H9 (cell line): ENCODE data around the gene DPH6. TPM values are rescaled to one million over a fixed set of nuclear protein-coding genes. Genes with fewer than 3 reads are reported as not detected.

Experiments used
- DNase-seq: peaks from one replicate; pipeline ENCODE4 v3.0.0-alpha.2; 2017
- H2AFZ ChIP-seq: one replicate; pipeline ENCODE4 v1.6.1; 2013; ENCODE audit warnings: mild to moderate bottlenecking, low read length, control low read depth, moderate library complexity
- H2AK5ac ChIP-seq: 2 replicates; pipeline ENCODE4 v1.6.1; 2013; ENCODE audit warnings: low read length, control low read depth, mixed read lengths; ENCODE audit not compliant: insufficient read length
- H2BK120ac ChIP-seq: one replicate; pipeline ENCODE4 v1.6.1; 2013; ENCODE audit warnings: low read depth, mild to moderate bottlenecking, low read length, control low read depth, inconsistent platforms; ENCODE audit not compliant: poor library complexity, severe bottlenecking
- H2BK12ac ChIP-seq: 2 replicates; pipeline ENCODE4 v1.6.1; 2013; ENCODE audit warnings: low read length, control low read depth, mixed read lengths, low read depth; ENCODE audit not compliant: insufficient read length
- H2BK15ac ChIP-seq: 2 replicates; pipeline ENCODE4 v1.6.1; 2013; ENCODE audit warnings: low read depth, low read length, control low read depth
- H2BK20ac ChIP-seq: one replicate; pipeline ENCODE4 v1.6.1; 2013; ENCODE audit warnings: low read depth, mild to moderate bottlenecking, low read length, control low read depth, inconsistent platforms; ENCODE audit not compliant: poor library complexity, severe bottlenecking
- H2BK5ac ChIP-seq: 2 replicates; pipeline ENCODE4 v1.6.1; 2013; ENCODE audit warnings: low read length, control low read depth, mixed read lengths; ENCODE audit not compliant: insufficient read length
- H3K14ac ChIP-seq: 2 replicates; pipeline ENCODE4 v1.6.1; 2013; ENCODE audit warnings: low read length, control low read depth; ENCODE audit not compliant: insufficient read depth
- H3K18ac ChIP-seq: 2 replicates; pipeline ENCODE4 v1.6.1; 2013; ENCODE audit warnings: low read depth, mild to moderate bottlenecking, mixed read lengths, low read length, control low read depth; ENCODE audit not compliant: insufficient read length
- H3K23ac ChIP-seq: 2 replicates; pipeline ENCODE4 v1.6.1; 2013; ENCODE audit warnings: low read length, control low read depth, mixed read lengths, low read depth; ENCODE audit not compliant: insufficient read length
- H3K23me2 ChIP-seq: 2 replicates; pipeline ENCODE4 v1.6.1; 2013; ENCODE audit warnings: low read depth, mild to moderate bottlenecking, mixed read lengths, low read length, control low read depth; ENCODE audit not compliant: insufficient read length, poor library complexity, severe bottlenecking
- H3K27ac ChIP-seq: 2 replicates; pipeline ENCODE4 v1.5.1; 2013; ENCODE audit warnings: low read length, control low read depth, mixed read lengths, low read depth; ENCODE audit not compliant: insufficient read length
- H3K27me3 ChIP-seq: 2 replicates; pipeline ENCODE4 v1.6.1; 2013; ENCODE audit warnings: low read length, control low read depth, inconsistent platforms; ENCODE audit not compliant: insufficient read depth
- H3K4ac ChIP-seq: 2 replicates; pipeline ENCODE4 v1.6.1; 2013; ENCODE audit warnings: low read depth, mild to moderate bottlenecking, control low read depth, inconsistent platforms, low read length, moderate library complexity
- H3K4me1 ChIP-seq: 2 replicates; pipeline ENCODE4 v1.6.1; 2013; ENCODE audit warnings: low read length, control low read depth, inconsistent platforms; ENCODE audit not compliant: insufficient read depth
- H3K4me2 ChIP-seq: 2 replicates; pipeline ENCODE4 v1.6.1; 2013; ENCODE audit warnings: low read length, control low read depth, mixed read lengths; ENCODE audit not compliant: insufficient read length, insufficient read depth
- H3K56ac ChIP-seq: 2 replicates; pipeline ENCODE4 v1.6.1; 2013; ENCODE audit warnings: low read depth, mild to moderate bottlenecking, mixed read lengths, low read length, control low read depth; ENCODE audit not compliant: insufficient read length
- H3K79me1 ChIP-seq: 2 replicates; pipeline ENCODE4 v1.6.1; 2013; ENCODE audit warnings: low read depth, mild to moderate bottlenecking, moderate library complexity, low read length, control low read depth, inconsistent platforms; ENCODE audit not compliant: insufficient read depth, poor library complexity, severe bottlenecking
- H3K79me2 ChIP-seq: 2 replicates; pipeline ENCODE4 v1.6.1; 2013; ENCODE audit warnings: low read length, control low read depth, inconsistent platforms; ENCODE audit not compliant: insufficient read depth
- H3K9ac ChIP-seq: 2 replicates; pipeline ENCODE4 v1.6.1; 2013; ENCODE audit warnings: low read length, control low read depth, mixed read lengths; ENCODE audit not compliant: insufficient read length; ENCODE audit errors: extremely low read depth
- H3K9me3 ChIP-seq: one replicate; pipeline ENCODE4 v1.6.1; 2013; ENCODE audit warnings: low read depth, low read length, inconsistent platforms; ENCODE audit not compliant: control insufficient read depth
- H3T11ph ChIP-seq: one replicate; pipeline ENCODE4 v1.6.1; 2013; ENCODE audit warnings: mild to moderate bottlenecking, low read length, control low read depth, inconsistent platforms
- H4K20me1 ChIP-seq: one replicate; pipeline ENCODE4 v1.6.1; 2013; ENCODE audit not compliant: control insufficient read depth, insufficient read length, insufficient read depth
- H4K5ac ChIP-seq: 2 replicates; pipeline ENCODE4 v1.6.1; 2013; ENCODE audit warnings: low read depth, mild to moderate bottlenecking, mixed read lengths, low read length, control low read depth; ENCODE audit not compliant: insufficient read length
- H4K8ac ChIP-seq: replicated peaks from 2 replicates; pipeline ENCODE4 v1.6.1; 2013; ENCODE audit warnings: low read length, control low read depth, mixed read lengths, low read depth; ENCODE audit not compliant: insufficient read length
- H4K91ac ChIP-seq: 2 replicates; pipeline ENCODE4 v1.6.1; 2013; ENCODE audit warnings: low read depth, mild to moderate bottlenecking, moderate library complexity, mixed read lengths, low read length, control low read depth; ENCODE audit not compliant: insufficient read length
- H3K27ac Mint-ChIP-seq, 3 experiments: 2 replicates in 2 of 3; 3 replicates in 1 of 3; pipeline ENCODE4 v1.8.0; 2020 to 2021; ENCODE audit warnings: mixed read lengths in 3 of 3, mild to moderate bottlenecking in 1 of 3, moderate library complexity in 1 of 3
- H3K27me3 Mint-ChIP-seq: 2 replicates; pipeline ENCODE4 v1.8.0; 2021; ENCODE audit warnings: low read depth, mild to moderate bottlenecking, moderate library complexity, mixed read lengths
- H3K36me3 Mint-ChIP-seq, 3 experiments: 2 replicates in 2 of 3; 3 replicates in 1 of 3; pipeline ENCODE4 v1.8.0; 2020 to 2021; ENCODE audit warnings: low read depth in 3 of 3, mixed read lengths in 3 of 3; ENCODE audit not compliant: insufficient read depth in 1 of 3
- H3K4me1 Mint-ChIP-seq, 2 experiments: 2 replicates each; pipeline ENCODE4 v1.8.0; 2020; ENCODE audit warnings: mixed read lengths in 2 of 2
- H3K4me3 Mint-ChIP-seq, 2 experiments: 2 replicates in 1 of 2; 3 replicates in 1 of 2; pipeline ENCODE4 v1.8.0; 2020 to 2021; ENCODE audit warnings: mild to moderate bottlenecking in 2 of 2, mixed read lengths in 2 of 2, moderate library complexity in 1 of 2
- H3K9me3 Mint-ChIP-seq, 2 experiments: 2 replicates in 1 of 2; 3 replicates in 1 of 2; pipeline ENCODE4 v1.8.0; 2020; ENCODE audit warnings: mild to moderate bottlenecking in 2 of 2, mixed read lengths in 2 of 2, moderate library complexity in 1 of 2
- total RNA-seq: library from RNA; stranded (reverse); gene quantifications from 2 replicates; pipeline ENCODE4 v1.2.1, GENCODE V29; 2021
- TF ChIP-seq, protein P1 (sequence below): fragments of 200-600 bp; sonication (generic); conservative IDR thresholded peaks from 3 replicates; pipeline ENCODE4 v1.8.0; 2021; ENCODE audit warnings: antibody characterized with exemption, mild to moderate bottlenecking

The DPH6 gene
- total RNA-seq, 1 experiment from 2014 or later, result 42.0 TPM

DNA sequence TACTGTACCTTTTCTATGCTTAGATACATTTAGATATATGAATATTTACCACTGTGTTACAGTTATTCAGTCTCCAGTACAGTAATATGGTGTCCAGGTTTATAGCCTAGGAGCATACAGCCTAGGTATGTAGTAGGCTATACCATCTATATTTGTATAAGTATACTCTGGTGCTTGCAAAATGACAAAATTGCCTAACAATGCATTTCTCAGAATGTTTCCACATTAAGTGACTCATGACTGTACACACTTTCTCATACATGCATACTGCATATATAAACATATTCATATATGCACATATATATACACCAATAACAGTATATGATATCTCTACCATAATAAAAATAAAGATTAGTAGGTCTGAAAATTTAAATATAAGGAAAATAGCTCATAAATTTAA is 169.3 kb downstream of the DPH6 start:
- Mint-ChIP-seq H3K4me3 (no peak overlapping the region), H3K36me3 (peaks cover 5 to 14% (median 11%) of the 10 kb centered on the region in 3 experiments; a peak in 6 of 7 replicates)
- no peaks in the 10 kb centered on the region; the same call in 1 of the 2 replicates for H3K4me1 ChIP-seq

More for the DNA sequence above, 169.3 kb downstream of the DPH6 start:
- Histone ChIP-seq H3K79me1 (no peaks in the 10 kb centered on the region), H3K27me3 (no peaks in the 10 kb centered on the region), H3K14ac (no peak overlapping the region), H4K8ac (no peak overlapping the region), H4K5ac (no peak overlapping the region), H3K9ac (no peak overlapping the region), H3K4ac (no peak overlapping the region), H3K4me2 (no peak overlapping the region), H3K27ac (no peak overlapping the region), H3K23ac (no peak overlapping the region), H3K9me3 (no peaks in the 10 kb centered on the region), H3K23me2 (no peaks in the 10 kb centered on the region), H2AK5ac (no peak overlapping the region), H3K79me2 (no peaks in the 10 kb centered on the region), H3K18ac (no peak overlapping the region), H4K20me1 (no peaks in the 10 kb centered on the region), H2BK120ac (no peak overlapping the region), H2BK5ac (no peak overlapping the region), H2BK20ac (no peak overlapping the region), H3K56ac (no peak overlapping the region), H2AFZ (no peak overlapping the region), H2BK12ac (no peak overlapping the region), H3T11ph (no peak overlapping the region), H4K91ac (no peak overlapping the region), H2BK15ac (no peak overlapping the region)
- TF ChIP-seq, protein P1, sequence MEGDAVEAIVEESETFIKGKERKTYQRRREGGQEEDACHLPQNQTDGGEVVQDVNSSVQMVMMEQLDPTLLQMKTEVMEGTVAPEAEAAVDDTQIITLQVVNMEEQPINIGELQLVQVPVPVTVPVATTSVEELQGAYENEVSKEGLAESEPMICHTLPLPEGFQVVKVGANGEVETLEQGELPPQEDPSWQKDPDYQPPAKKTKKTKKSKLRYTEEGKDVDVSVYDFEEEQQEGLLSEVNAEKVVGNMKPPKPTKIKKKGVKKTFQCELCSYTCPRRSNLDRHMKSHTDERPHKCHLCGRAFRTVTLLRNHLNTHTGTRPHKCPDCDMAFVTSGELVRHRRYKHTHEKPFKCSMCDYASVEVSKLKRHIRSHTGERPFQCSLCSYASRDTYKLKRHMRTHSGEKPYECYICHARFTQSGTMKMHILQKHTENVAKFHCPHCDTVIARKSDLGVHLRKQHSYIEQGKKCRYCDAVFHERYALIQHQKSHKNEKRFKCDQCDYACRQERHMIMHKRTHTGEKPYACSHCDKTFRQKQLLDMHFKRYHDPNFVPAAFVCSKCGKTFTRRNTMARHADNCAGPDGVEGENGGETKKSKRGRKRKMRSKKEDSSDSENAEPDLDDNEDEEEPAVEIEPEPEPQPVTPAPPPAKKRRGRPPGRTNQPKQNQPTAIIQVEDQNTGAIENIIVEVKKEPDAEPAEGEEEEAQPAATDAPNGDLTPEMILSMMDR, result no peak
- DNase-seq, result no peak
- no peaks in the 10 kb centered on the region for H3K27me3 Mint-ChIP-seq
- peaks cover 4 to 10% of the 10 kb centered on the region in 2 experiments; a peak in 3 of 5 replicates for H3K9me3 Mint-ChIP-seq
- H3K27ac Mint-ChIP-seq, result no peak overlapping the region
- H3K4me1 Mint-ChIP-seq, result no peaks in the 10 kb centered on the region; a peak in 1 of 4 replicates
